Activated CD4-positive, alpha-beta T cell treated with anti-CD3 and anti-CD28 coated beads for 36 hours (primary cell): Measurements from ENCODE around the gene BEST1. TPM values are rescaled to one million over a fixed set of nuclear protein-coding genes. Genes with fewer than 3 reads are reported as not detected.
A peak's percentile ranks its signal among the peaks of the same experiment; 100 is the strongest.
"Not testable (repeated sequence)": the region's sequence is repeated elsewhere in the genome, so short reads cannot be mapped to it uniquely, and the experiment has no call there.

ENCODE experiments used
- ATAC-seq: fragments of 200-7000 bp; cut with Tn5 transposase; one replicate; pipeline ENCODE4 v1.10.0; 2021; ENCODE audit warnings: mild to moderate bottlenecking, moderate library complexity
- CTCF ChIA-PET: fragments of 350-600 bp; sonication (Branson Sonifier 250); formaldehyde crosslinking; loops from one replicate; lab custom pipeline; 2021; ENCODE audit warnings: antibody characterized with exemption; lab: Charles Lee
- POLR2A ChIA-PET: fragments of 350-600 bp; sonication (Branson Sonifier 250); formaldehyde crosslinking; loops from one replicate; lab custom pipeline; 2021; ENCODE audit warnings: antibody characterized with exemption, inconsistent platforms; lab: Charles Lee
- DNase-seq: peaks from one replicate; pipeline ENCODE4 v3.0.0-alpha.2; 2020
- H3K27ac Mint-ChIP-seq: one replicate; pipeline ENCODE4 v1.8.0; 2021; ENCODE audit warnings: mixed read lengths
- H3K27me3 Mint-ChIP-seq: one replicate; pipeline ENCODE4 v1.8.0; 2021; ENCODE audit warnings: mixed read lengths
- H3K36me3 Mint-ChIP-seq: one replicate; pipeline ENCODE4 v1.8.0; 2021; ENCODE audit warnings: low read depth, mixed read lengths
- H3K4me1 Mint-ChIP-seq: one replicate; pipeline ENCODE4 v1.8.0; 2021; ENCODE audit warnings: mixed read lengths
- H3K4me3 Mint-ChIP-seq: one replicate; pipeline ENCODE4 v1.8.0; 2021; ENCODE audit warnings: mild to moderate bottlenecking, moderate library complexity, mixed read lengths
- H3K9me3 Mint-ChIP-seq: one replicate; pipeline ENCODE4 v1.8.0; 2021; ENCODE audit warnings: low read depth, mixed read lengths
- intact Hi-C, 2 experiments: fragments of 100-400 bp; cut with DNase I in 1 of 2; cut with micrococcal nuclease in 1 of 2; formaldehyde crosslinking; loops; one replicate each; pipeline versions ENCODE4 v1.14.2 to v1.15.1; 2022 to 2024; cut with DNase I, micrococcal nuclease
- total RNA-seq, 2 experiments: library from RNA; stranded (reverse); gene quantifications; one replicate each; pipeline ENCODE4 v1.2.3, GENCODE V29; 2021

Gene BEST1
- total RNA-seq, 2 experiments from 2014 or later, result 0.37 to 0.65 TPM

DNA sequence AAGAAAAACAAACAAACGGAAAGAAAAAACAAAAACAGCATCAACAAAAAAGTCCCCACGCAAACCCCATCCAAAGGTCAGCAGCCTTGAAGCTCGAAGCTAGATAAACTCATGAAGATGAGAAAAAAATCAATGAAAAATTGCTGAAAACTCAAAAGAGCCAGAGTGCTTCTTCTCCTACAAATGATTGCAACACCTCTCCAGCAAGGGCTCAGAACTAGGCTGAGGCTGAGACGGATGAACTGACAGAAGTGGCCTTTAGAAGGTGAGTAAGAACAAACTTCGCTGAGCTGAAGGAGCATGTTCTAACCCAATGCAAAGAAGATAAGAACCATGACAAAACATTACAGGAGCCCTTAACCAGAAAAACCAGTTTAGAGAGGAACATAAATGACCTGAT is 35.7 kb downstream of the BEST1 start:
- ChIA-PET POLR2A (no interaction called here), CTCF (interaction anchor here (0.9 kb wide), 1 partner anchor 86 kb away, joined by 3 read pairs; no protein-coding TSS in a partner anchor)
- Mint-ChIP-seq H3K4me1 (no peaks in the 10 kb centered on the region), H3K27ac (no peak overlapping the region), H3K27me3 (peaks cover 2% of the 10 kb centered on the region), H3K9me3 (peaks cover 21% of the 10 kb centered on the region), H3K4me3 (no peak overlapping the region), H3K36me3 (peaks cover 8% of the 10 kb centered on the region)
- DNase-seq, result no peak
- intact Hi-C loops, result no loop called here
- no peak for ATAC-seq

DNA sequence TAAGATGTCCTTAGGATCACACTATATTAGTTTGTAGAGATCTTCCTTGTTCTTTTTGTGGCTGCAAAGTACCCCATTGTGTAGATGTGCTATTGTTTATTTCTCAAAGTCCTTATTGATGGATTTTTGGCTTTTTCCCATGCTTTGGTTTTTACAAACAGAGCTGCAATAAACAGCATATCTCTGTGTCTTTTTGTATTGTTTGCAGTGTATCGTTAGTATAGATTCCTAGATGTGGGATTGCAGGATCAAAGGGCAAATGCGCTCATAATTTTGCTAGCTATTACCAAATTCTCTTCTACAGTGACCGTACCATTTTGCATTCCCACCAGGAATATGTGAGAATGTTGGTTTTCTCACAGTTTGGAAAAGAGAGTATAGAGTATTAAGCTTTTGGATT is 44.8 kb downstream of the BEST1 start:
- Mint-ChIP-seq H3K36me3 (peaks cover 15% of the 10 kb centered on the region), H3K27me3 (no peaks in the 10 kb centered on the region), H3K27ac (no peak overlapping the region), H3K4me3 (no peak overlapping the region), H3K9me3 (peaks cover 16% of the 10 kb centered on the region), H3K4me1 (no peaks in the 10 kb centered on the region)
- no peak for DNase-seq
- ChIA-PET POLR2A (no interaction called here), CTCF (interaction anchor here (0.9 kb wide), 2 partner anchors 96 to 113 kb away, joined by 3 read pairs; no protein-coding TSS in a partner anchor)
- no peak for ATAC-seq
- intact Hi-C loops, result no loop called here

GRCh38 chr11:61996933-61997332 is 46.8 kb downstream of the BEST1 start:
- Mint-ChIP-seq H3K4me1 (no peaks in the 10 kb centered on the region), H3K27me3 (no peaks in the 10 kb centered on the region), H3K36me3 (peaks cover 14% of the 10 kb centered on the region), H3K27ac (no peak overlapping the region), H3K9me3 (peaks cover 13% of the 10 kb centered on the region), H3K4me3 (no peak overlapping the region)
- ATAC-seq (no peak), DNase-seq (no peak)
- ChIA-PET POLR2A (no interaction called here), CTCF (interaction anchor here (1.0 to 1.4 kb wide), 2 partner anchors 14 to 111 kb away, joined by 3 read pairs; no protein-coding TSS in a partner anchor)
- intact Hi-C loops, result no loop called here

- intact Hi-C loops, result no loop called here
- Mint-ChIP-seq H3K4me3 (no peak overlapping the region), H3K36me3 (peaks cover 13% of the 10 kb centered on the region), H3K27me3 (no peaks in the 10 kb centered on the region), H3K9me3 (peaks cover 11% of the 10 kb centered on the region), H3K4me1 (no peaks in the 10 kb centered on the region), H3K27ac (no peak overlapping the region)
- ChIA-PET CTCF (interaction anchor here (1.2 kb wide), 1 partner anchor 31 kb away, joined by 3 read pairs; no protein-coding TSS in a partner anchor), POLR2A (no interaction called here)
- DNase-seq (no peak), ATAC-seq (no peak)
Observed at GRCh38 chr11:61999141-61999975, 49.2 kb downstream of the BEST1 start.

DNA sequence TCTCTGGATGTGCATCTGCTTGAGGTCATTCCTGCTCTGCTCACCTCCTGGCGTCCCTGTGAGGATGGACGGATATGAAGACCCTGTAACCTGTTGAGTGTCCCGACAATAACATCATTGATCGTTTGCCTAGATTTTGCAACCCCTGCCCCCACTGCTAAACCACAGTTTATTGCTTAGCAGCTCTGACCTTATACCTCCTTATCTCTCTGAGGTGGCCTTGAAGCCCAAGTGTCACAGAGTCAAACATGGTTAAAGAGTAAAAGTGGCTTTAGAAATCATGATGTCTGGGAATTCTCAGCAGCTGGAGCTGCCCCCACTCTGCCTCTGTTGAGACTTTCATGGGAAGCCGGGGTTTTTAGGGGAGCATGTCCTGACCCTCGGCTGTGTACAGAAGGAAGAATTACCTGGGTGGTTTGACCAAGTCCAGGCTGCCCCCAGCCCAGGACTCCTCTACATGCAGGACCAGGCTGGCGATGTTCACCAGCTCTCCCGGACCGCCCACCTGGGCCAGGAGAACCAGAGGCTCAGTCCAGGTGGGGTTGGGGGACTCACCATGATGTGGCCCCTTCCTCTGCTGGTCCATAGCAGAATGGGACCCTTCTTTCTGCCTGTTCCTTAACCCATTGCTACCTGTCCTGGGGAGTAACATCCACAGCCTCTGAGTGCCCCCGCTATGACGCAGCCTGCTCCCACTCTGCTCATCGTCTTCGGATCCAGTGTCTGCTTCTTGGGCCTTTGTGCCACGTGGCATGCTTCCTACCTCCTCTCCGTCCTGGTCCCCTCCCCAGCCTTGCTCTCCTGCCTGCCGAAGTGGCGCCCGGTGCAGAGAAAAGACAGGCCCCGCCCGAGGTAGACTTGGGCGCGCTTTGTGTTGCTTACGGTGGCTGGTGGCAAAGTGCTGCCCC is 50.6 kb downstream of the BEST1 start:
- ChIA-PET CTCF (interaction anchor here (1.2 kb wide), 1 partner anchor 33 kb away, joined by 3 read pairs; no protein-coding TSS in a partner anchor), POLR2A (no interaction called here)
- Mint-ChIP-seq H3K27ac (no peak overlapping the region), H3K9me3 (peaks cover 11% of the 10 kb centered on the region), H3K4me1 (no peaks in the 10 kb centered on the region), H3K4me3 (no peak overlapping the region), H3K27me3 (peaks cover 1% of the 10 kb centered on the region), H3K36me3 (peaks cover 13% of the 10 kb centered on the region)
- DNase-seq (no peak), ATAC-seq (no peak)
- intact Hi-C loops, result no loop called here

GRCh38 chr11:62001450-62002191 is 51.5 kb downstream of the BEST1 start:
- H3K27me3 Mint-ChIP-seq, result peaks cover 1% of the 10 kb centered on the region
- intact Hi-C loops, result no loop called here
- no peak overlapping the region for H3K4me3 Mint-ChIP-seq
- peaks cover 11% of the 10 kb centered on the region for H3K9me3 Mint-ChIP-seq
- no peak for ATAC-seq
- no peaks in the 10 kb centered on the region for H3K4me1 Mint-ChIP-seq
- ChIA-PET CTCF (no interaction called here), POLR2A (no interaction called here)
- H3K27ac Mint-ChIP-seq, result no peak overlapping the region
- DNase-seq, result no peak
- H3K36me3 Mint-ChIP-seq, result peaks cover 13% of the 10 kb centered on the region

GRCh38 chr11:62002283-62002682 is 52.1 kb downstream of the BEST1 start:
- Mint-ChIP-seq H3K36me3 (peaks cover 13% of the 10 kb centered on the region), H3K9me3 (peaks cover 11% of the 10 kb centered on the region)
- H3K4me3 Mint-ChIP-seq, H3K4me1 Mint-ChIP-seq, ATAC-seq, intact Hi-C loops, CTCF ChIA-PET, DNase-seq, H3K27ac Mint-ChIP-seq, POLR2A ChIA-PET, H3K27me3 Mint-ChIP-seq: not testable (repeated sequence)

- intact Hi-C loops, result no loop called here
Observed at GRCh38 chr11:62004473-62004872, 54.3 kb downstream of the BEST1 start.

GRCh38 chr11:62008193-62008592 is 58.0 kb downstream of the BEST1 start:
- Mint-ChIP-seq H3K4me3 (no peak overlapping the region), H3K36me3 (no peaks in the 10 kb centered on the region), H3K9me3 (no peaks in the 10 kb centered on the region), H3K27ac (no peak overlapping the region), H3K27me3 (peaks cover 4% of the 10 kb centered on the region), H3K4me1 (no peaks in the 10 kb centered on the region)
- intact Hi-C loops, result no loop called here
- DNase-seq, result no peak
- ChIA-PET POLR2A (no interaction called here), CTCF (no interaction called here)
- ATAC-seq, result peak; percentile 79

More at GRCh38 chr11:62004473-62004872, 54.3 kb downstream of the BEST1 start:
- H3K27me3 Mint-ChIP-seq, result peaks cover 1% of the 10 kb centered on the region
- H3K9me3 Mint-ChIP-seq, result peaks cover 2% of the 10 kb centered on the region
- no peaks in the 10 kb centered on the region for H3K4me1 Mint-ChIP-seq
- H3K4me3 Mint-ChIP-seq, result no peak overlapping the region
- ATAC-seq, result no peak
- H3K36me3 Mint-ChIP-seq, result peaks cover 2% of the 10 kb centered on the region
- CTCF ChIA-PET, result interaction anchor here (0.6 to 0.8 kb wide), 2 partner anchors 11 to 106 kb away, joined by 3 read pairs; no protein-coding TSS in a partner anchor
- no peak overlapping the region for H3K27ac Mint-ChIP-seq
- POLR2A ChIA-PET, result no interaction called here
- DNase-seq, result no peak

- no peak overlapping the region for H3K27ac Mint-ChIP-seq
Observed at GRCh38 chr11:62010935-62011528, 60.9 kb downstream of the BEST1 start.

More at GRCh38 chr11:62010935-62011528, 60.9 kb downstream of the BEST1 start:
- Mint-ChIP-seq H3K4me1 (no peaks in the 10 kb centered on the region), H3K4me3 (no peak overlapping the region), H3K9me3 (no peaks in the 10 kb centered on the region), H3K36me3 (no peaks in the 10 kb centered on the region), H3K27me3 (peaks cover 2% of the 10 kb centered on the region)
- DNase-seq, result no peak
- ChIA-PET POLR2A (interaction anchor here (0.6 kb wide), 1 partner anchor 116 kb away, joined by 3 read pairs; no protein-coding TSS in a partner anchor), CTCF (no interaction called here)
- ATAC-seq, result no peak
- intact Hi-C loops, result loop anchor here in 1 of 2 experiments (5.0 kb wide), 1 partner anchor 39 kb away; no protein-coding TSS in a partner anchor
